Kidney (tissue), 14 donors: ENCODE results near the gene SOAT2. TPM values are rescaled to one million over a fixed set of nuclear protein-coding genes. Genes with fewer than 3 reads are reported as not detected.

Source experiments
- DNase-seq, 5 donors: peaks; one replicate each; pipeline ENCODE4 v3.0.0-alpha.2; 2013 to 2020
- FAIRE-seq: peaks from 2 replicates; lab custom pipeline; 2012; peaks lifted over from hg19 to GRCh38; lab: Jason Lieb, UNC
- H3K27ac ChIP-seq, 2 donors: one replicate each; pipeline ENCODE4 v1.7.0; 2013; ENCODE audit warnings: low read depth in 2 of 2, low read length in 2 of 2, inconsistent platforms in 1 of 2
- H3K27me3 ChIP-seq: one replicate; pipeline ENCODE4 v1.7.1; 2013; ENCODE audit warnings: low read length, inconsistent platforms; ENCODE audit not compliant: control insufficient read depth, insufficient read depth
- H3K36me3 ChIP-seq, 3 donors: one replicate each; pipeline versions ENCODE4 v1.7.0 to v1.7.1; 2013; ENCODE audit warnings: low read length in 3 of 3, control low read depth in 1 of 3, inconsistent platforms in 1 of 3; ENCODE audit not compliant: insufficient read depth in 3 of 3, control insufficient read depth in 2 of 3
- H3K4me1 ChIP-seq, 3 donors: one replicate each; pipeline versions ENCODE4 v1.7.0 to v1.7.1; 2013; ENCODE audit warnings: low read length in 3 of 3, inconsistent platforms in 1 of 3, low read depth in 1 of 3; ENCODE audit not compliant: control insufficient read depth in 2 of 3, insufficient read depth in 2 of 3
- H3K4me3 ChIP-seq, 3 donors: one replicate each; pipeline versions ENCODE4 v1.7.0 to v1.8.1; 2013; ENCODE audit warnings: low read length in 3 of 3, control low read depth in 1 of 3, inconsistent platforms in 1 of 3
- H3K9ac ChIP-seq, 3 donors: one replicate each; pipeline versions ENCODE4 v1.7.0 to v1.7.1; 2013; ENCODE audit warnings: low read length in 3 of 3, control low read depth in 1 of 3, inconsistent platforms in 1 of 3
- H3K9me3 ChIP-seq, 3 donors: one replicate each; pipeline versions ENCODE4 v1.7.0 to v1.7.1; 2013; ENCODE audit warnings: low read length in 3 of 3, control low read depth in 1 of 3, inconsistent platforms in 1 of 3; ENCODE audit not compliant: control insufficient read depth in 2 of 3, insufficient read depth in 1 of 3
- CTCF ChIP-seq: IDR thresholded peaks from 3 replicates; pipeline ENCODE4 v1.5.1; 2012; ENCODE audit warnings: mild to moderate bottlenecking, moderate library complexity, borderline replicate concordance; ENCODE audit not compliant: insufficient read depth; ENCODE audit errors: extremely low read depth
- intact Hi-C: fragments of 100-400 bp; cut with DNase I; formaldehyde crosslinking; loops from one replicate; pipeline ENCODE4 v1.11.1; 2022
- polyA plus RNA-seq: library from polyadenylated mRNA; stranded (reverse); fragments of 350-450 nt; fragmentation: Illumina TruSeq; extraction: RNeasy Lipid Tissue Mini Kit (QIAGEN cat#74804); gene quantifications from one replicate; pipeline ENCODE4 v1.2.3, GENCODE V29; 2014; ENCODE audit warnings: low read depth, low replicate concordance; ENCODE audit not compliant: insufficient read depth
- total RNA-seq: library from RNA; stranded (reverse); fragmentation: NEBNext Ultra II Directional; extraction: Animal tissue kit (Norgen Biotek cat#: 25700); gene quantifications from one replicate; pipeline ENCODE4 v1.2.1, GENCODE V29; 2021
- donor health status: control.
- donor health status: control.
- donor health status: control.
- donor health status: control.
- donor health status: control.
- donor health status: DM: yes; HTN: yes; CAD: no.
- donor health status: Normal renal cell carcinoma (clear cell type).

Gene SOAT2
- total and polyA plus RNA-seq, 2 donors from 2014 or later = 0.19 to 0.26 TPM

GRCh38 chr12:53060721-53061276 lies 42.5 kb upstream of the SOAT2 start:
- Histone ChIP-seq H3K27me3 (no peaks in the 10 kb centered on the region), H3K4me1 (peaks cover 0 to 35% (median 9%) of the 10 kb centered on the region in 3 donors), H3K36me3 (peaks cover 0 to 44% (median 20%) of the 10 kb centered on the region in 3 donors), H3K4me3 (no peak overlapping the region), H3K9me3 (no peaks in the 10 kb centered on the region), H3K27ac (peak overlapping the region in 1 of 2 donors; percentile 28), H3K9ac (peak overlapping the region in 1 of 3 donors; percentile 10)
- DNase-seq = peak in 2 of 5 donors; percentile 53 to 85
- intact Hi-C loops = loop anchor here (10.0 kb wide), 1 partner anchor 134 kb away; no protein-coding TSS in a partner anchor
- no peak for TF ChIP-seq CTCF
- no peak for FAIRE-seq

- peak; percentile 26 for TF ChIP-seq CTCF
- H3K4me1 ChIP-seq = peaks cover 0 to 37% (median 9%) of the 10 kb centered on the region in 3 donors
Measured at GRCh38 chr12:53061404-53062010, 41.8 kb upstream of the SOAT2 start.

GRCh38 chr12:53062011-53062961 lies 41.0 kb upstream of the SOAT2 start:
- Histone ChIP-seq H3K9ac (no peak overlapping the region), H3K4me1 (peaks cover 0 to 37% (median 9%) of the 10 kb centered on the region in 3 donors)
- intact Hi-C loops = loop anchor here (10.0 kb wide), 1 partner anchor 133 kb away; no protein-coding TSS in a partner anchor

More at GRCh38 chr12:53061404-53062010, 41.8 kb upstream of the SOAT2 start:
- Histone ChIP-seq H3K4me3 (no peak overlapping the region), H3K9ac (peak overlapping the region in 1 of 3 donors; percentile 10), H3K27ac (peak overlapping the region; percentile 1 to 51), H3K9me3 (no peaks in the 10 kb centered on the region), H3K27me3 (no peaks in the 10 kb centered on the region), H3K36me3 (peaks cover 0 to 45% (median 18%) of the 10 kb centered on the region in 3 donors)
- peak in 2 of 5 donors; percentile 51 to 71 for DNase-seq
- intact Hi-C loops = loop anchor here (10.0 kb wide), 1 partner anchor 133 kb away; no protein-coding TSS in a partner anchor
- no peak for FAIRE-seq

More at GRCh38 chr12:53062011-53062961, 41.0 kb upstream of the SOAT2 start:
- Histone ChIP-seq H3K27me3 (no peaks in the 10 kb centered on the region), H3K27ac (peak overlapping the region in 1 of 2 donors; percentile 1), H3K9me3 (no peaks in the 10 kb centered on the region), H3K36me3 (peaks cover 0 to 45% (median 15%) of the 10 kb centered on the region in 3 donors), H3K4me3 (no peak overlapping the region)
- DNase-seq (peak in 2 of 5 donors; percentile 45 to 72), FAIRE-seq (no peak)
- TF ChIP-seq CTCF = no peak
